Mucosa of descending colon (tissue), 3 donors: ENCODE results near the gene RAPGEFL1. TPM values are rescaled to one million over a fixed set of nuclear protein-coding genes. Genes with fewer than 3 reads are reported as not detected.

Experiments used
- ATAC-seq: fragments of 200-7000 bp; cut with Tn5 transposase; one replicate; pipeline ENCODE4 v1.9.1; 2020; ENCODE audit warnings: mild to moderate bottlenecking, moderate library complexity
- DNase-seq, 3 donors: peaks; one replicate each; pipeline ENCODE4 v3.0.0-alpha.2; 2020
- H3K36me3 ChIP-seq: fragments of 200-600 bp; one replicate; pipeline ENCODE4 v1.8.0; 2021; ENCODE audit warnings: low read depth, mild to moderate bottlenecking
- H3K4me1 ChIP-seq: fragments of 200-600 bp; one replicate; pipeline ENCODE4 v1.8.0; 2021; ENCODE audit warnings: low read depth, mild to moderate bottlenecking
- H3K4me3 ChIP-seq: fragments of 200-600 bp; one replicate; pipeline ENCODE4 v1.8.0; 2021; ENCODE audit warnings: mild to moderate bottlenecking
- H3K9me3 ChIP-seq: fragments of 200-600 bp; one replicate; pipeline ENCODE4 v1.8.0; 2021; ENCODE audit warnings: mild to moderate bottlenecking
- CTCF ChIP-seq: fragments of 200-600 bp; IDR thresholded peaks from one replicate; pipeline ENCODE4 v1.8.0; 2022; ENCODE audit warnings: antibody characterized with exemption, mild to moderate bottlenecking
- intact Hi-C, 2 donors: fragments of 100-400 bp; cut with DNase I in 1 of 2; cut with micrococcal nuclease in 1 of 2; formaldehyde crosslinking; loops; one replicate each; pipeline versions ENCODE4 v1.11.0 to v1.11.1; 2022; cut with DNase I, micrococcal nuclease
- total RNA-seq, 3 donors: library from RNA; stranded (reverse); fragmentation: NEBNext Ultra II Directional in 2 of 3; extraction: Animal tissue kit (Norgen Biotek cat#: 25700) in 2 of 3; gene quantifications; one replicate each; pipeline versions ENCODE4 v1.2.1 to v1.2.4, GENCODE V29; 2021 to 2023
- donor health status: DM: no; HTN: no; CAD: no; lungs with moderate emphysema.
- donor health status: DM: no; HTN: no; CAD: no.
- donor health status: DM: no; HTN: yes; CAD: no.

The RAPGEFL1 gene
- total RNA-seq, 3 donors from 2014 or later, result 76.8 to 177 (median 147) TPM

GRCh38 chr17:40168262-40168832, 8.9 kb upstream of the RAPGEFL1 start:
- ATAC-seq, result peak; percentile 90

GRCh38 chr17:40170325-40170724, 6.9 kb upstream of the RAPGEFL1 start:
- no peak overlapping the region for H3K4me3 ChIP-seq
- H3K36me3 ChIP-seq, result no peaks in the 10 kb centered on the region
- no peaks in the 10 kb centered on the region for H3K9me3 ChIP-seq
- no peak for DNase-seq
- intact Hi-C loops, result loop anchor here in 1 of 2 donors (10.0 kb wide), 1 partner anchor 136 kb away; no protein-coding TSS in a partner anchor
- no peak for ATAC-seq
- no peak for TF ChIP-seq CTCF
- H3K4me1 ChIP-seq, result peaks cover 5% of the 10 kb centered on the region

More at GRCh38 chr17:40168262-40168832, 8.9 kb upstream of the RAPGEFL1 start:
- intact Hi-C loops, result loop anchor here in 1 of 2 donors (5.0 kb wide), 1 partner anchor 156 kb away; no protein-coding TSS in a partner anchor
- H3K4me1 ChIP-seq, result peaks cover 5% of the 10 kb centered on the region
- H3K36me3 ChIP-seq, result no peaks in the 10 kb centered on the region
- TF ChIP-seq CTCF, result peak; percentile 66
- no peak overlapping the region for H3K4me3 ChIP-seq
- DNase-seq, result peak in 1 of 3 donors; percentile 52
- no peaks in the 10 kb centered on the region for H3K9me3 ChIP-seq

- no peaks in the 10 kb centered on the region for H3K36me3 ChIP-seq
- TF ChIP-seq CTCF, result no peak
- H3K4me1 ChIP-seq, result peaks cover 13% of the 10 kb centered on the region
- no peak overlapping the region for H3K4me3 ChIP-seq
- intact Hi-C loops, result loop anchor here in 1 of 2 donors (10.0 kb wide), 1 partner anchor 137 kb away; no protein-coding TSS in a partner anchor
- DNase-seq (no peak), ATAC-seq (no peak)
- no peaks in the 10 kb centered on the region for H3K9me3 ChIP-seq
Observed at GRCh38 chr17:40171750-40172149, 5.5 kb upstream of the RAPGEFL1 start.

GRCh38 chr17:40173091-40173777, 4.0 kb upstream of the RAPGEFL1 start:
- H3K4me1 ChIP-seq, result peaks cover 21% of the 10 kb centered on the region
- no peak for TF ChIP-seq CTCF
- intact Hi-C loops, result loop anchor here in 1 of 2 donors (10.0 kb wide), 1 partner anchor 138 kb away; no protein-coding TSS in a partner anchor
- ATAC-seq, result no peak
- DNase-seq, result no peak
- no peaks in the 10 kb centered on the region for H3K36me3 ChIP-seq
- H3K9me3 ChIP-seq, result no peaks in the 10 kb centered on the region
- no peak overlapping the region for H3K4me3 ChIP-seq

GRCh38 chr17:40173778-40174135, 3.5 kb upstream of the RAPGEFL1 start:
- no peak for TF ChIP-seq CTCF
- ATAC-seq, result no peak
- no peaks in the 10 kb centered on the region for H3K36me3 ChIP-seq
- peaks cover 17% of the 10 kb centered on the region for H3K4me1 ChIP-seq
- H3K4me3 ChIP-seq, result no peak overlapping the region
- intact Hi-C loops, result loop anchor here in 1 of 2 donors (10.0 kb wide), 1 partner anchor 139 kb away; no protein-coding TSS in a partner anchor
- no peaks in the 10 kb centered on the region for H3K9me3 ChIP-seq
- no peak for DNase-seq
